Neural crest cell (in vitro differentiated cells): ENCODE data around the gene PIK3C2B. TPM values are rescaled to one million over a fixed set of nuclear protein-coding genes. Genes with fewer than 3 reads are reported as not detected.
A peak's percentile ranks its signal among the peaks of the same experiment; 100 is the strongest.
"Not testable (repeated sequence)": the region's sequence is repeated elsewhere in the genome, so short reads cannot be mapped to it uniquely, and the experiment has no call there.

Experiments used
- DNase-seq: peaks from one replicate; pipeline ENCODE4 v3.0.0; 2021; ENCODE audit warnings: low read depth, mixed read lengths, low spot score
- H3K27ac Mint-ChIP-seq: one replicate; pipeline ENCODE4 v1.8.0; 2021; ENCODE audit warnings: mild to moderate bottlenecking, mixed read lengths; ENCODE audit not compliant: unreplicated experiment
- H3K27me3 Mint-ChIP-seq: 2 replicates; pipeline ENCODE4 v1.8.0; 2021; ENCODE audit warnings: low read depth, mild to moderate bottlenecking, mixed read lengths
- H3K36me3 Mint-ChIP-seq: 2 replicates; pipeline ENCODE4 v1.8.0; 2021; ENCODE audit warnings: low read depth, mild to moderate bottlenecking, mixed read lengths
- H3K4me1 Mint-ChIP-seq: 2 replicates; pipeline ENCODE4 v1.8.0; 2021; ENCODE audit warnings: mixed read lengths
- H3K4me3 Mint-ChIP-seq: one replicate; pipeline ENCODE4 v1.8.0; 2021; ENCODE audit warnings: mild to moderate bottlenecking, mixed read lengths
- H3K9me3 Mint-ChIP-seq: 2 replicates; pipeline ENCODE4 v1.8.0; 2021; ENCODE audit warnings: mixed read lengths
- CTCF ChIP-seq: fragments of 200-600 bp; sonication (generic); conservative IDR thresholded peaks from 2 replicates; pipeline ENCODE4 v1.5.0; 2021; ENCODE audit warnings: antibody characterized with exemption, mild to moderate bottlenecking
- total RNA-seq: library from RNA; stranded (reverse); gene quantifications from 2 replicates; pipeline ENCODE4 v1.2.1, GENCODE V29; 2021

Gene PIK3C2B
- total RNA-seq, 1 donor from 2014 or later: 71.7 TPM

- H3K4me3 Mint-ChIP-seq: peak overlapping the region; percentile 1
- no peak for DNase-seq
- H3K36me3 Mint-ChIP-seq: peaks cover 17% of the 10 kb centered on the region
- no peaks in the 10 kb centered on the region for H3K27me3 Mint-ChIP-seq
- no peak for TF ChIP-seq CTCF
- peaks cover 24% of the 10 kb centered on the region for H3K4me1 Mint-ChIP-seq
- no peak overlapping the region for H3K27ac Mint-ChIP-seq
- no peaks in the 10 kb centered on the region for H3K9me3 Mint-ChIP-seq
Measured at GRCh38 chr1:204523605-204524215, 29.1 kb upstream of the PIK3C2B start.

DNA sequence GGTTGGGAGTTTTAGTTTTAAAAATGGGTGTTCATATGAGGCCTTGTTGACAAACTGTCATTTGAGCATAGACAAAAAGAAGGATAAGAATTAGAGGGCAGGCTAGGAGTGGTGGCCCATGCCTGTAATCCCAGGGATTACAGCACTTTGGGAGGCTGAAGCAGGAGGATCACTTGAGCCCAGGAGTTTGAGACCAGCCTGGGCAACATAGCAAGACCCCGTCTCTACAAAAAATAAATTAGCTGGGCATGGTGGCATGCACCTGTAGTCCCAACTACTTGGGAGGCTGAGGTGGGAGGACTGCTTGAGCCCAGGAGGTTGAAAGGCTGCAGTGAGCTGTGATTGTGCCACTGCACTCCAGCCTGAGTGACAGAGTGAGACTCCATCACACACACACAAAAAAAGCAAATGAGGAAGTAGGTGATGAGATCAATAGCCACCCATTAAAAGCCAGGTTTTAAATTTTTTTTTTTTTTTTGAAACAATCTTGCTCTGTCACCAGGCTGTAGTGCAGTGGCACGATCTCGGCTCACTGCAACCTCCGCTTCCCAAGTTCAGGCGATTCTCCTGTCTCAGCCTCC is 27.4 kb upstream of the PIK3C2B start:
- H3K4me1 Mint-ChIP-seq: peaks cover 30% of the 10 kb centered on the region
- H3K4me3 Mint-ChIP-seq, H3K27ac Mint-ChIP-seq, DNase-seq, H3K27me3 Mint-ChIP-seq, H3K9me3 Mint-ChIP-seq: not testable (repeated sequence)
- peaks cover 17% of the 10 kb centered on the region for H3K36me3 Mint-ChIP-seq

GRCh38 chr1:204520834-204521709 is 26.5 kb upstream of the PIK3C2B start:
- Mint-ChIP-seq H3K4me3 (peak overlapping the region; percentile 77), H3K9me3 (no peaks in the 10 kb centered on the region), H3K4me1 (peaks cover 30% of the 10 kb centered on the region), H3K27me3 (no peaks in the 10 kb centered on the region), H3K27ac (no peak overlapping the region), H3K36me3 (peaks cover 17% of the 10 kb centered on the region)
- no peak for TF ChIP-seq CTCF
- no peak for DNase-seq

GRCh38 chr1:204517382-204517781 is 22.8 kb upstream of the PIK3C2B start:
- not testable (repeated sequence) for H3K36me3 Mint-ChIP-seq, H3K27me3 Mint-ChIP-seq, H3K4me3 Mint-ChIP-seq, H3K9me3 Mint-ChIP-seq, H3K27ac Mint-ChIP-seq, DNase-seq
- peaks cover 22% of the 10 kb centered on the region for H3K4me1 Mint-ChIP-seq

- peaks cover 19% of the 10 kb centered on the region for H3K4me1 Mint-ChIP-seq
- H3K4me3 Mint-ChIP-seq: no peak within 1 kb of the TSS
- no peaks in the 10 kb centered on the region for H3K27me3 Mint-ChIP-seq
- H3K36me3 Mint-ChIP-seq: peaks cover 3% of the 10 kb centered on the region
- TF ChIP-seq CTCF: no peak
- H3K9me3 Mint-ChIP-seq: no peaks in the 10 kb centered on the region
- peak; percentile 76 for DNase-seq
- no peak within 1 kb of the TSS for H3K27ac Mint-ChIP-seq
Measured at GRCh38 chr1:204516180-204516879, 21.7 kb upstream of the PIK3C2B start, which contains the start of gene MDM4. Gene MDM4, plus strand, starts transcription at chr1:204516406. Its CDS starts 9,113 bp downstream, at chr1:204525519.

- TF ChIP-seq CTCF: no peak
- Mint-ChIP-seq H3K27ac (no peak overlapping the region), H3K27me3 (no peaks in the 10 kb centered on the region), H3K4me1 (peaks cover 12% of the 10 kb centered on the region), H3K36me3 (no peaks in the 10 kb centered on the region), H3K4me3 (peak overlapping the region; percentile 13), H3K9me3 (no peaks in the 10 kb centered on the region)
- DNase-seq: no peak
Measured at GRCh38 chr1:204514828-204515227, 20.2 kb upstream of the PIK3C2B start.
